HCT116 (cell line): Measurements from ENCODE around the gene COMMD10. TPM values are rescaled to one million over a fixed set of nuclear protein-coding genes. Genes with fewer than 3 reads are reported as not detected.

Experiments
- ATAC-seq: fragments of 200-7000 bp; cut with Tn5 transposase; 2 replicates; pipeline ENCODE4 v1.9.1; 2020; ENCODE audit warnings: mild to moderate bottlenecking, moderate library complexity
- BruUV-seq: library from RNA; stranded (reverse); fragments of 400-500 nt; replicated peaks from 2 replicates; lab custom pipeline; 2021; lab: Mats Ljungman, UMichigan
- CTCF ChIA-PET: fragments of 300-600 bp; sonication (Branson Sonifier 250); formaldehyde crosslinking; loops from one replicate; lab custom pipeline; 2021; ENCODE audit warnings: antibody characterized with exemption; lab: Charles Lee
- POLR2A ChIA-PET: fragments of 300-600, 350-600 bp; sonication (Branson Sonifier 250); formaldehyde crosslinking; loops from one replicate; lab custom pipeline; 2021; ENCODE audit warnings: antibody characterized with exemption; lab: Charles Lee
- RAD21 ChIA-PET, 2 experiments: fragments of 300-600 bp; sonication (Branson Sonifier 250); formaldehyde crosslinking; loops; one replicate each; lab custom pipeline; 2023; ENCODE audit warnings: low total read pairs in 2 of 2; ENCODE audit not compliant: uncharacterized antibody in 2 of 2, unreplicated experiment in 2 of 2, low non-redundant PET in 1 of 2; lab: Charles Lee
- DNase-seq: peaks from one replicate; pipeline ENCODE4 v3.0.0-alpha.2; 2010; ENCODE audit warnings: low read depth, low spot score
- H2AFZ ChIP-seq: fragments of 200-600 bp; shearing (Covaris generic), sonication (generic); 2 replicates; pipeline ENCODE4 v1.6.1; 2017; ENCODE audit warnings: low read depth, mixed run types, mixed read lengths, antibody characterized with exemption, low read length; ENCODE audit not compliant: poor library complexity, severe bottlenecking
- H3K27ac ChIP-seq: 2 replicates; pipeline ENCODE4 v1.5.1; 2012; ENCODE audit warnings: low read depth, low read length
- H3K27me3 ChIP-seq: fragments of 200-600 bp; sonication (generic); 2 replicates; pipeline ENCODE4 v1.6.1; 2016; ENCODE audit warnings: mixed run types, low read length, mixed read lengths; ENCODE audit not compliant: insufficient read depth
- H3K36me3 ChIP-seq, 2 experiments: fragments of 200-500 bp in 1 of 2; fragments of 200-600 bp in 1 of 2; sonication (Bioruptor generic) in 1 of 2; sonication (generic) in 1 of 2; 2 replicates each; pipeline versions ENCODE4 v1.5.1 to v1.6.1; 2014 to 2016; ENCODE audit warnings: low read length in 2 of 2, inconsistent platforms in 1 of 2, mixed read lengths in 1 of 2, mixed run types in 1 of 2; ENCODE audit not compliant: insufficient read depth in 2 of 2, control insufficient read depth in 1 of 2
- H3K4me1 ChIP-seq, 2 experiments: fragments of 200-600 bp in 1 of 2; sonication (generic) in 1 of 2; 2 replicates each; pipeline versions ENCODE4 v1.5.1 to v1.6.1; 2012 to 2017; ENCODE audit warnings: low read length in 2 of 2, inconsistent platforms in 1 of 2, mild to moderate bottlenecking in 1 of 2, mixed read lengths in 1 of 2, mixed run types in 1 of 2, moderate library complexity in 1 of 2; ENCODE audit not compliant: insufficient read depth in 2 of 2, control insufficient read depth in 1 of 2
- H3K4me2 ChIP-seq: fragments of 200-600 bp; sonication (generic); 2 replicates; pipeline ENCODE4 v1.6.1; 2017; ENCODE audit warnings: mixed run types, low read length, mixed read lengths
- H3K4me3 ChIP-seq, 2 experiments: fragments of 200-600 bp in 1 of 2; sonication (generic) in 1 of 2; replicated peaks in 1 of 2; 2 replicates each; pipeline ENCODE4 v1.5.1; 2011 to 2016; ENCODE audit warnings: low read length in 2 of 2, control low read depth in 1 of 2, low read depth in 1 of 2, mild to moderate bottlenecking in 1 of 2, mixed read lengths in 1 of 2, mixed run types in 1 of 2
- H3K79me2 ChIP-seq: fragments of 200-600 bp; sonication (generic); 2 replicates; pipeline ENCODE4 v1.6.1; 2017; ENCODE audit warnings: mild to moderate bottlenecking, mixed run types, low read length, moderate library complexity, mixed read lengths; ENCODE audit not compliant: insufficient read depth
- H3K9ac ChIP-seq: fragments of 200-600 bp; sonication (generic); 2 replicates; pipeline ENCODE4 v1.6.1; 2016; ENCODE audit warnings: low read length, mixed read lengths
- H3K9me2 ChIP-seq: fragments of 200-600 bp; sonication (generic), shearing (Covaris generic); 2 replicates; pipeline ENCODE4 v1.6.1; 2017; ENCODE audit warnings: mixed run types, mild to moderate bottlenecking, moderate library complexity; ENCODE audit not compliant: insufficient read depth
- H3K9me3 ChIP-seq, 2 experiments: fragments of 200-500 bp in 1 of 2; fragments of 200-600 bp in 1 of 2; sonication (Bioruptor generic) in 1 of 2; sonication (generic) in 1 of 2; 2 replicates each; pipeline ENCODE4 v1.6.1; 2014 to 2017; ENCODE audit warnings: low read length in 2 of 2, mixed read lengths in 2 of 2, inconsistent platforms in 1 of 2, low read depth in 1 of 2, mild to moderate bottlenecking in 1 of 2, mixed run types in 1 of 2, moderate library complexity in 1 of 2; ENCODE audit not compliant: control insufficient read depth in 1 of 2, insufficient read depth in 1 of 2
- H4K20me1 ChIP-seq: fragments of 200-600 bp; sonication (generic), shearing (Covaris generic); 2 replicates; pipeline ENCODE4 v1.6.1; 2017; ENCODE audit warnings: mixed run types, mild to moderate bottlenecking, moderate library complexity; ENCODE audit not compliant: insufficient read depth
- CBX3 ChIP-seq: IDR thresholded peaks from 2 replicates; pipeline ENCODE4 v1.6.1; 2012; ENCODE audit warnings: low read depth
- CEBPB ChIP-seq: IDR thresholded peaks from 2 replicates; pipeline ENCODE4 v1.6.1; 2012; ENCODE audit warnings: low read depth
- EGR1 ChIP-seq: IDR thresholded peaks from 2 replicates; pipeline ENCODE4 v1.6.1; 2012; ENCODE audit warnings: low read depth
- ELF1 ChIP-seq: IDR thresholded peaks from 2 replicates; pipeline ENCODE4 v1.6.1; 2012; ENCODE audit warnings: low read depth, borderline replicate concordance
- EZH2 ChIP-seq: fragments of 200-600 bp; sonication (generic); IDR thresholded peaks from 2 replicates; pipeline ENCODE4 v1.6.1; 2017; ENCODE audit warnings: antibody characterized with exemption, mixed run types
- FOSL1 ChIP-seq: IDR thresholded peaks from 2 replicates; pipeline ENCODE4 v1.6.1; 2012; ENCODE audit warnings: low read depth
- JUND ChIP-seq: IDR thresholded peaks from 2 replicates; pipeline ENCODE4 v1.6.1; 2012
- RAD21 ChIP-seq: IDR thresholded peaks from 2 replicates; pipeline ENCODE4 v1.6.1; 2012; ENCODE audit warnings: low read depth, mild to moderate bottlenecking
- SRF ChIP-seq: IDR thresholded peaks from 2 replicates; pipeline ENCODE4 v1.6.1; 2012; ENCODE audit warnings: low read depth
- ZNF274 ChIP-seq: fragments of 200-500 bp; sonication (Bioruptor generic); IDR thresholded peaks from 2 replicates; pipeline ENCODE4 v1.6.1; 2014; ENCODE audit warnings: mild to moderate bottlenecking, low read depth, low read length, inconsistent platforms
- intact Hi-C: fragments of 100-400 bp; cut with micrococcal nuclease; formaldehyde crosslinking; loops from 2 replicates; pipeline ENCODE4 v1.10.0; 2022
- total RNA-seq: library from RNA; stranded (reverse); gene quantifications from one replicate; pipeline ENCODE4 v1.2.1, GENCODE V29; 2021; ENCODE audit not compliant: unreplicated experiment
- TF ChIP-seq, protein P1 (sequence below): IDR thresholded peaks from 2 replicates; pipeline ENCODE4 v1.6.1; 2011; ENCODE audit warnings: mild to moderate bottlenecking, low read length, moderate library complexity; ENCODE audit not compliant: insufficient replicate concordance; ENCODE audit errors: extremely low read depth
- TF ChIP-seq, protein P2 (sequence below): IDR thresholded peaks from 2 replicates; pipeline ENCODE4 v1.6.1; 2012
- TF ChIP-seq, protein P3 (sequence below), 3 experiments: fragments of 200-600 bp in 1 of 3; sonication (generic) in 1 of 3; IDR thresholded peaks in 2 of 3; conservative IDR thresholded peaks in 1 of 3; 2 replicates each; pipeline ENCODE4 v1.5.1; 2012 to 2017; ENCODE audit warnings: low read depth in 2 of 3, low read length in 2 of 3, antibody characterized with exemption in 1 of 3, borderline replicate concordance in 1 of 3, control low read depth in 1 of 3, mild to moderate bottlenecking in 1 of 3, mixed read lengths in 1 of 3, mixed run types in 1 of 3, moderate library complexity in 1 of 3; ENCODE audit not compliant: insufficient read depth in 1 of 3

Gene COMMD10
- total RNA-seq, 1 experiment from 2014 or later = 35.3 TPM

DNA sequence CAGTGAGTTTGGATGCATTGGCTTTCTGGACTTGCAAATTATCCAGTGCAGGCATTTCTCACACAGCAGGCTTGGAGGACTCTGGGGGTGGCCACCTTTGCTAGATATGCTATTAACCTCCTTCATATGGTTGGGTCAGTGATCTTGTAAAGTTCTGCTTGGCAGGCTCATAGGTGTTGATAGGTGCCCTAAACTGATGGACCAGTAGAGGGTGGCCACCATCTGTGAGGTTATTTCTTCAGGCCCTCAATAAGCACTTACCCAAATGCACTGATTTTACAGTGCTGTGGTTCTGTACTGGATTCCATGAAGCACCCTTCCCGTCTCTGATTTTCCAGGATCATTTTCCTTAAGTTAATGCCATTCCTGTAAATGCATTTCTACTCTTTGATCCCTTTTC is 216.3 kb downstream of the COMMD10 start (continued):
- TF ChIP-seq, protein P1, sequence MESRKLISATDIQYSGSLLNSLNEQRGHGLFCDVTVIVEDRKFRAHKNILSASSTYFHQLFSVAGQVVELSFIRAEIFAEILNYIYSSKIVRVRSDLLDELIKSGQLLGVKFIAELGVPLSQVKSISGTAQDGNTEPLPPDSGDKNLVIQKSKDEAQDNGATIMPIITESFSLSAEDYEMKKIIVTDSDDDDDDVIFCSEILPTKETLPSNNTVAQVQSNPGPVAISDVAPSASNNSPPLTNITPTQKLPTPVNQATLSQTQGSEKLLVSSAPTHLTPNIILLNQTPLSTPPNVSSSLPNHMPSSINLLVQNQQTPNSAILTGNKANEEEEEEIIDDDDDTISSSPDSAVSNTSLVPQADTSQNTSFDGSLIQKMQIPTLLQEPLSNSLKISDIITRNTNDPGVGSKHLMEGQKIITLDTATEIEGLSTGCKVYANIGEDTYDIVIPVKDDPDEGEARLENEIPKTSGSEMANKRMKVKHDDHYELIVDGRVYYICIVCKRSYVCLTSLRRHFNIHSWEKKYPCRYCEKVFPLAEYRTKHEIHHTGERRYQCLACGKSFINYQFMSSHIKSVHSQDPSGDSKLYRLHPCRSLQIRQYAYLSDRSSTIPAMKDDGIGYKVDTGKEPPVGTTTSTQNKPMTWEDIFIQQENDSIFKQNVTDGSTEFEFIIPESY = no peak
- TF ChIP-seq ELF1 (no peak), FOSL1 (no peak)
- TF ChIP-seq, all 23 proteins: peak for 0

DNA sequence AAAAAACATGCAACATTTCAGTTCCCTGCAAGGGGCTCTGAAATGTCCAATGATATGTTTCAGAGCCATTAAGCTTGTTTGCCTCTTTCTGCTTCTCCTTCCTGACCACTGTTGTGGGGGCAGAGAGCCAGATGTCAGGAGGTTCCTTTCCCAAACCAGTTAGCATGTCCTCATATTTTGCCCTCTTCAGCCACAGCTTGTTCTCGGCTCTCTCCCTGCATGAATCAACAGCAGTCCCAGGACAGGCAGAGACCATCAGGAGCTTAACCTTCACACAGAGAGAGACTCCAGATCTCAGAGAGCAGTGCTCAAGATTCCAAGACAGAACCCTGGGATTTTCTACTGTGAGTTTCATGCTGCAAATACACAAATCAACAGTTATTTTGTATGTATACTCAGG is 218.5 kb downstream of the COMMD10 start:
- Histone ChIP-seq H4K20me1 (no peaks in the 10 kb centered on the region), H3K4me3 (no peak overlapping the region), H3K9ac (no peak overlapping the region), H3K79me2 (no peaks in the 10 kb centered on the region), H3K9me3 (peaks cover 3 to 4% of the 10 kb centered on the region in 2 experiments; a peak in 2 of 4 replicates), H3K9me2 (no peaks in the 10 kb centered on the region), H2AFZ (no peak overlapping the region), H3K27me3 (no peaks in the 10 kb centered on the region), H3K36me3 (no peaks in the 10 kb centered on the region), H3K4me1 (no peaks in the 10 kb centered on the region), H3K27ac (no peak overlapping the region), H3K4me2 (no peak overlapping the region)
- no TSS peak for BruUV-seq
- intact Hi-C loops = no loop called here
- no peak for ATAC-seq
- RAD21 ChIA-PET = no interaction called here
- POLR2A ChIA-PET = no interaction called here
- CTCF ChIA-PET = no interaction called here
- TF ChIP-seq CBX3 = no peak
- TF ChIP-seq FOSL1 = no peak
- no peak for TF ChIP-seq RAD21
- TF ChIP-seq, protein P2, sequence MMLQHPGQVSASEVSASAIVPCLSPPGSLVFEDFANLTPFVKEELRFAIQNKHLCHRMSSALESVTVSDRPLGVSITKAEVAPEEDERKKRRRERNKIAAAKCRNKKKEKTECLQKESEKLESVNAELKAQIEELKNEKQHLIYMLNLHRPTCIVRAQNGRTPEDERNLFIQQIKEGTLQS = no peak
- no peak for DNase-seq

DNA sequence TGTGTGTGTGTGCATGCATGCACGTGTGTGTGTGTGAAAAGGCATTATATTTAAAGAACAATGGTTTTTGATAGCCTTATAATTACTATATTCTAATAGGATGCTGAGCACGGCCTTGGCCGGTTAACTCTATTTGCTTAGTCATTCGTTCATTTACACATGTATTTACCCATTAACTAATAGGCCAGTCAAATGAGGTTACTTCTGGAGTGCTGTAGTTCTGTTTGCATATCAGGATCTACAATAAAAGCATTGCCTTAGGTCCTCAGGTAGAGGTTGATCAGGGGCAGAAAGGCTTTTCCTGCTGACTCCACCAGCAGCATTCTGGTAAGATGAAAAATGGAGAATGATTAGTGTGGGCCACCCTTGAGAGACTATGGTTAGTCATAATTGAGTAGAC is 219.0 kb downstream of the COMMD10 start:
- Histone ChIP-seq H2AFZ (no peak overlapping the region), H3K9me3 (peaks cover 4% of the 10 kb centered on the region in 2 experiments; a peak in 2 of 4 replicates), H3K4me1 (no peaks in the 10 kb centered on the region), H3K9me2 (no peaks in the 10 kb centered on the region), H3K9ac (no peak overlapping the region), H3K27ac (no peak overlapping the region), H3K79me2 (no peaks in the 10 kb centered on the region), H3K4me3 (no peak overlapping the region), H3K4me2 (no peak overlapping the region), H4K20me1 (no peaks in the 10 kb centered on the region), H3K27me3 (no peaks in the 10 kb centered on the region), H3K36me3 (no peaks in the 10 kb centered on the region)
- ATAC-seq = no peak
- CTCF ChIA-PET = no interaction called here
- RAD21 ChIA-PET = no interaction called here
- no peak for DNase-seq
- intact Hi-C loops = no loop called here
- BruUV-seq = no TSS peak
- POLR2A ChIA-PET = no interaction called here
- TF ChIP-seq EGR1 (no peak), ZNF274 (no peak), FOSL1 (no peak), CEBPB (no peak), EZH2 (no peak), JUND (no peak), SRF (no peak)
- TF ChIP-seq, protein P2 = no peak
- TF ChIP-seq, protein P3, sequence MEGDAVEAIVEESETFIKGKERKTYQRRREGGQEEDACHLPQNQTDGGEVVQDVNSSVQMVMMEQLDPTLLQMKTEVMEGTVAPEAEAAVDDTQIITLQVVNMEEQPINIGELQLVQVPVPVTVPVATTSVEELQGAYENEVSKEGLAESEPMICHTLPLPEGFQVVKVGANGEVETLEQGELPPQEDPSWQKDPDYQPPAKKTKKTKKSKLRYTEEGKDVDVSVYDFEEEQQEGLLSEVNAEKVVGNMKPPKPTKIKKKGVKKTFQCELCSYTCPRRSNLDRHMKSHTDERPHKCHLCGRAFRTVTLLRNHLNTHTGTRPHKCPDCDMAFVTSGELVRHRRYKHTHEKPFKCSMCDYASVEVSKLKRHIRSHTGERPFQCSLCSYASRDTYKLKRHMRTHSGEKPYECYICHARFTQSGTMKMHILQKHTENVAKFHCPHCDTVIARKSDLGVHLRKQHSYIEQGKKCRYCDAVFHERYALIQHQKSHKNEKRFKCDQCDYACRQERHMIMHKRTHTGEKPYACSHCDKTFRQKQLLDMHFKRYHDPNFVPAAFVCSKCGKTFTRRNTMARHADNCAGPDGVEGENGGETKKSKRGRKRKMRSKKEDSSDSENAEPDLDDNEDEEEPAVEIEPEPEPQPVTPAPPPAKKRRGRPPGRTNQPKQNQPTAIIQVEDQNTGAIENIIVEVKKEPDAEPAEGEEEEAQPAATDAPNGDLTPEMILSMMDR (IDR thresholded peaks at IDR 0.05 in 2 of 3, conservative IDR thresholded peaks at IDR 0.05 in 1 of 3; ENCODE audit: borderline replicate concordance in 1 of 3, insufficient read depth in 1 of 3, low read depth in 2 of 3, low read length in 2 of 3) = no peak
- TF ChIP-seq, all 23 proteins: peak for 0
